Breast epithelium (tissue), 4 donors: ENCODE data around the gene PALLD. TPM values are rescaled to one million over a fixed set of nuclear protein-coding genes. Genes with fewer than 3 reads are reported as not detected.

ENCODE experiments used
- DNase-seq, 2 donors: peaks; one replicate each; pipeline ENCODE4 v3.0.0-alpha.2; 2019; ENCODE audit warnings: low spot score in 2 of 2
- H3K27ac ChIP-seq, 2 donors: fragments of 200-600 bp; sonication (generic) in 1 of 2; one replicate each; pipeline ENCODE4 v1.5.1; 2016 to 2019; ENCODE audit warnings: mild to moderate bottlenecking in 1 of 2
- H3K27me3 ChIP-seq, 2 donors: fragments of 200-600 bp; sonication (generic) in 1 of 2; one replicate each; pipeline versions ENCODE4 v1.5.1 to v1.6.0; 2017 to 2019; ENCODE audit warnings: control low read depth in 1 of 2, mild to moderate bottlenecking in 1 of 2
- H3K36me3 ChIP-seq: fragments of 200-600 bp; one replicate; pipeline ENCODE4 v1.5.1; 2019
- H3K4me1 ChIP-seq, 2 donors: fragments of 200-600 bp; sonication (generic); one replicate each; pipeline ENCODE4 v1.5.1; 2016 to 2019; ENCODE audit warnings: control low read depth in 1 of 2
- H3K4me3 ChIP-seq, 3 donors: fragments of 200-600 bp; sonication (generic); 1 replicate in 2 of 3; 2 replicates in 1 of 3; pipeline ENCODE4 v1.5.1; 2016 to 2019; ENCODE audit warnings: mild to moderate bottlenecking in 3 of 3, moderate library complexity in 2 of 3
- H3K9me3 ChIP-seq, 2 donors: fragments of 200-600 bp; sonication (generic) in 1 of 2; one replicate each; pipeline ENCODE4 v1.5.1; 2016 to 2019; ENCODE audit warnings: control low read depth in 1 of 2
- POLR2A ChIP-seq: fragments of 450-650 bp; IDR thresholded peaks from one replicate; pipeline ENCODE4 v1.6.1; 2016; ENCODE audit warnings: antibody characterized with exemption, mild to moderate bottlenecking, moderate library complexity
- POLR2AphosphoS5 ChIP-seq, 3 donors: sonication (generic); formaldehyde crosslinking; IDR thresholded peaks; one replicate each; pipeline ENCODE4 v1.6.1; 2017; ENCODE audit warnings: antibody characterized with exemption in 3 of 3
- intact Hi-C: fragments of 100-400 bp; cut with DNase I; formaldehyde crosslinking; loops from one replicate; pipeline ENCODE4 v1.15.1; 2023; ENCODE audit warnings: low total_unique reads
- total RNA-seq, 3 donors: library from RNA; depleted of rRNA; stranded (reverse); fragments of >200 nt; gene quantifications; one replicate each; pipeline ENCODE4 v1.1.0, GENCODE V29; 2016
- TF ChIP-seq, protein P1 (sequence below), 3 donors: fragments of 450-650 bp; IDR thresholded peaks; one replicate each; pipeline ENCODE4 v1.5.1; 2016 to 2017; ENCODE audit warnings: antibody characterized with exemption in 3 of 3, mild to moderate bottlenecking in 3 of 3, moderate library complexity in 3 of 3

The PALLD gene
- total RNA-seq, 3 donors from 2014 or later, result 96.0 to 186 (median 174) TPM

DNA sequence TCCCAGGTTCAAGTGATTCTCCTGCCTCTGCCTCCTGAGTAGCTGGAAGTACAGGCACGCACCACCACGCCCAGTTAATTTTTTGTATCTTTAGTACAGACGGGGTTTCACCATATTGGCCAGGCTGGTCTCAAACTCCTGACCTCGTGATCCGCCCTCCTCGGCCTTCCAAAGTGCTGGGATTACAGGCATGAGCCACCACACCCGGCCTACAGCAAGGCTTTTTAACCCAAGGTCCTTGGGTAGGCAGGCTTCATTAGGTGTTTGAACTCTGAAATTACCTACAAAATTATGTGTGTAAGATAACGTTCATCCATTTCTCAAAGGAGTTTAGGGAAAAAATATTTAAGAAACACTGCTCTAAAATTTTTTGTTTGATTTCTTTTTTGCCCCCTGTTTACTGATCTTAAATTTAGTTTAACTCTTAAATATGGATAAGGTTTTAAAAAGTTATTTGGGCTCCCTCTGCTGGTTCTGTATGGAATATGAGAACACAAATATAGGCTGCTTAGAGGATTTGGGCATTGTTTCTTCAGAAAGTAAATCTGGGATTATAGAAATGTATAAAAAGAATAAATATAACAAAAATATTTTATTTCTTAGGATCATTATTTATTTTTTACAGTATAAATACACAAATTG lies 420.4 kb downstream of the PALLD start:
- H3K4me1 ChIP-seq, result no peaks in the 10 kb centered on the region
- no peaks in the 10 kb centered on the region for H3K9me3 ChIP-seq
- H3K27me3 ChIP-seq, result no peaks in the 10 kb centered on the region
- intact Hi-C loops, result no loop called here
- no peaks in the 10 kb centered on the region for H3K36me3 ChIP-seq
- TF ChIP-seq, protein P1, sequence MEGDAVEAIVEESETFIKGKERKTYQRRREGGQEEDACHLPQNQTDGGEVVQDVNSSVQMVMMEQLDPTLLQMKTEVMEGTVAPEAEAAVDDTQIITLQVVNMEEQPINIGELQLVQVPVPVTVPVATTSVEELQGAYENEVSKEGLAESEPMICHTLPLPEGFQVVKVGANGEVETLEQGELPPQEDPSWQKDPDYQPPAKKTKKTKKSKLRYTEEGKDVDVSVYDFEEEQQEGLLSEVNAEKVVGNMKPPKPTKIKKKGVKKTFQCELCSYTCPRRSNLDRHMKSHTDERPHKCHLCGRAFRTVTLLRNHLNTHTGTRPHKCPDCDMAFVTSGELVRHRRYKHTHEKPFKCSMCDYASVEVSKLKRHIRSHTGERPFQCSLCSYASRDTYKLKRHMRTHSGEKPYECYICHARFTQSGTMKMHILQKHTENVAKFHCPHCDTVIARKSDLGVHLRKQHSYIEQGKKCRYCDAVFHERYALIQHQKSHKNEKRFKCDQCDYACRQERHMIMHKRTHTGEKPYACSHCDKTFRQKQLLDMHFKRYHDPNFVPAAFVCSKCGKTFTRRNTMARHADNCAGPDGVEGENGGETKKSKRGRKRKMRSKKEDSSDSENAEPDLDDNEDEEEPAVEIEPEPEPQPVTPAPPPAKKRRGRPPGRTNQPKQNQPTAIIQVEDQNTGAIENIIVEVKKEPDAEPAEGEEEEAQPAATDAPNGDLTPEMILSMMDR (IDR thresholded peaks at IDR 0.05), result peak; percentile 50 to 60 (median 54)
- no peak for TF ChIP-seq POLR2A
- DNase-seq, result no peak
- no peak overlapping the region for H3K4me3 ChIP-seq
- peak overlapping the region in 1 of 2 donors; percentile 5 for H3K27ac ChIP-seq

DNA sequence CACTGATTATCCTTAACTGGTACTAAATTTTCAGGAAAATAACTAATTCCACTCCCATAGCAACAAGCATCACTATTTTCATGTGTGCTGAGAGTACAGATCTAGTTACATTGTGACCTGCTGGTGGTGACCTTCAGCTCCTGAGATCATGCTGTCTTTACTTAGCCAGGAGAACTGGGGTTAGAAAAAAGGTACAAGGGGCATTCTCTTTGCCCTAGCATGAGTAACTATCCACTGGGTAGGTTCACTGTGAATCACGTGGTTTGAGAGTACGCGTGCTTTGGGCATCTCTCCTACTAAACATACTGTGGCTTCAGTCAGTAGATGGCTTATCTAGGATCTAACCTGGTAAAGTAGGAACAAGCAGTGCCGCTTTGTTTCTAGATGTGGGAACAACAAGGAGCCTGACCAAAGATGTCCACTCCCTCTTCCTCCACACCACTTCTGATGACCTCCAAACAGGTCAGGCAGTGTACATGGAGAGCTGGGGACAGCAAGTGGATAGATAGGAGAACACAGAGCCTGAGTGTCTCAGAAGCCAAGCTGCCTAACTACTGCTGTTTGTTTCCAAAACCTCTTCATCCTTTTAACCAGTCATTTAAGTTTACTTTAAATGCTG lies 423.0 kb downstream of the PALLD start:
- Histone ChIP-seq H3K4me3 (no peak overlapping the region), H3K4me1 (no peaks in the 10 kb centered on the region), H3K27ac (peak overlapping the region in 1 of 2 donors; percentile 60), H3K36me3 (no peaks in the 10 kb centered on the region), H3K9me3 (no peaks in the 10 kb centered on the region), H3K27me3 (no peaks in the 10 kb centered on the region)
- intact Hi-C loops, result loop anchor here (10.0 kb wide), 1 partner anchor 205 kb away; no protein-coding TSS in a partner anchor
- TF ChIP-seq POLR2AphosphoS5 (IDR thresholded peaks at IDR 0.05) (no peak), POLR2A (no peak)
- TF ChIP-seq, protein P1 (IDR thresholded peaks at IDR 0.05), result no peak
- DNase-seq, result no peak

DNA sequence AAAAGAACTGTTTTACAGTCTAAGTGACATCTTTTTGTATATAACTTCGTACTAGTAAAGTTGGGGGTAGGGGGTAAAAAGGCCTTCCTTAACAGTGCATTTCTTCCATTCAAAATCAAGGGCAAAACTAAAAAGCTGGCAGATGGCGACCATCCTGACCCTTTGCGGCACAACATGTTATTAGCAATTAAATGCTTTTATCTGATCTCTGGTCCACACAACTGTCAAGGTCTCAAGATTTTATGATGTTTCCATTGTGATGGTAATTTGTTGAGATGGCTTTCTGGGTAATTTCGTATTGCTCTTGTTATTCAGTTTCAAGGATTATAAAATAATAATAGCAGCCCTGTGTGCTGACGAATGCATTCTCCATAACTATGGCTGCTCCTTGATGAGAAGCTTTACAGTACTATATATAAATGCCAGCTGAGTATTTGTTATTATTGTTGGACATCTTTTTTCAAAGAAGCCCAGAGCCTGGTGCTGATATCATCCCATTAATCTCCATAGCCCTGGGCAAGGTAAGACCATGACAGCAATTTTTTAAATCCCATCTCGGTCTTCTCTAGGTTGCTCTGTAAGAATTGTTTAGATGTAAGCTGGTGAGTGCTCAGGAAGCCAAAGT lies 423.7 kb downstream of the PALLD start:
- no peak for TF ChIP-seq POLR2AphosphoS5 (IDR thresholded peaks at IDR 0.05)
- TF ChIP-seq, protein P1 (IDR thresholded peaks at IDR 0.05), result no peak
- TF ChIP-seq POLR2A, result no peak
- H3K4me1 ChIP-seq, result no peaks in the 10 kb centered on the region
- no peaks in the 10 kb centered on the region for H3K9me3 ChIP-seq
- no peak for DNase-seq
- H3K27ac ChIP-seq, result peak overlapping the region in 1 of 2 donors; percentile 26
- no peaks in the 10 kb centered on the region for H3K36me3 ChIP-seq
- intact Hi-C loops, result loop anchor here (10.0 kb wide), 1 partner anchor 206 kb away; no protein-coding TSS in a partner anchor
- H3K27me3 ChIP-seq, result no peaks in the 10 kb centered on the region
- no peak overlapping the region for H3K4me3 ChIP-seq

DNA sequence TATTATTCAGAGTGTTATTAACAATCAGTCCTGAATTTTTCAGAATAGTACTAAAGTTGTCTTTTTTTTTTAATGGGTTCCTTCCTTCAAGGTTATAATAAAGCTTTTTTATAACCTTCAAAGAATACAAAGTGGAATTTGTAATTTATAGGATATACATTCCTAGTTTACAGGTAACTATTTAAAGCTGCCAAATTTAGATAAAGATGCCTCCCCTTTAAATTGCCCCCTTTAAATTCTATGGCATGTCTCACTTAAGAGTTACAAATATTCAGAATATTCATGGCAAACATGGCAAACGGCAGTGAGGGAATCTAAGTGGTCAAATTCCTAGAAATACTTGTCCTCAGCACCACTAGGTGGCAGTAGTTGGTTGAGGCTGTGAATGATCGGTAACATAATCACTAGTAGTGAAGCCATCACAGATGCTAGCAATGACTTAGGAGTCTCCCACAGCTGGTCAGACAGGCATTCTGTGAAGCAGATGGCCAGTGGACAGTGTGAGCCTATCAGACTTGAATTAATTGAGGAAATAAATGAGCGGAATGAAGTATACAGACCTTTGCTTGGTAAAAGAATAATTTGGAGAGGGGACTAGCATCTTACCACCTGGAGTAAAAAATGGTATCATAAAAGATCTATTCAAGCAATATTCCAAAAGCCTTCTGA lies 426.8 kb downstream of the PALLD start:
- Histone ChIP-seq H3K27ac (no peak overlapping the region), H3K9me3 (no peaks in the 10 kb centered on the region), H3K4me1 (no peaks in the 10 kb centered on the region), H3K4me3 (no peak overlapping the region), H3K27me3 (no peaks in the 10 kb centered on the region), H3K36me3 (no peaks in the 10 kb centered on the region)
- no peak for DNase-seq
- TF ChIP-seq, protein P1 (IDR thresholded peaks at IDR 0.05), result peak; percentile 59 to 79 (median 63)
- no peak for TF ChIP-seq POLR2AphosphoS5 (IDR thresholded peaks at IDR 0.05)
- intact Hi-C loops, result loop anchor here (10.0 kb wide), 1 partner anchor 209 kb away; no protein-coding TSS in a partner anchor
